Ovary (tissue), 3 donors: ENCODE measurements around the gene SUSD3.

Experiments used
- POLR2A ChIP-seq: fragments of 450-650 bp; IDR thresholded peaks from one replicate; pipeline ENCODE4 v1.6.1; 2017; ENCODE audit warnings: antibody characterized with exemption, mild to moderate bottlenecking, moderate library complexity
- TF ChIP-seq, protein P1 (sequence below), 3 donors: fragments of 450-650 bp in 2 of 3; fragments of 200-600 bp in 1 of 3; IDR thresholded peaks; one replicate each; pipeline versions ENCODE4 v1.5.1 to v1.8.0; 2016 to 2022; ENCODE audit warnings: antibody characterized with exemption in 3 of 3, mild to moderate bottlenecking in 1 of 3
- donor health status: DM: no; HTN: no; CAD: no.

DNA sequence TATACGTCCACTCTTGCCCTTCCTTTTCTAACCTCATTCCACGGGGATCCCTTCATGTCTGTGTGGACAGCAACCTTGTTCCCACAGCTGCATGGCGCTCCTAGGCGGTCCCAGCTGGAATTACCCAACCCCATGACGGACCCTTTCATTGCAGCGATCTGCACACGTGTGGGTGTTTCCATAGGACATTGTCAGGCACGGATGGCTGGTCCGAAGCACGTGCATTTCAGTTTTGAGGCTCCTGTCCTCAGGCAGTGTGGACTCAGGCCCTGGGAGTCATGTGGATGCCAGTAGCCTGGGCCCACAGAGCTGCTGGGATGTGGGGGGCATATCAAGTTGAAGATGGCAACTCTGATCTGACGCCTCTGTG, 52.5 kb downstream of the SUSD3 start:
- TF ChIP-seq, protein P1, sequence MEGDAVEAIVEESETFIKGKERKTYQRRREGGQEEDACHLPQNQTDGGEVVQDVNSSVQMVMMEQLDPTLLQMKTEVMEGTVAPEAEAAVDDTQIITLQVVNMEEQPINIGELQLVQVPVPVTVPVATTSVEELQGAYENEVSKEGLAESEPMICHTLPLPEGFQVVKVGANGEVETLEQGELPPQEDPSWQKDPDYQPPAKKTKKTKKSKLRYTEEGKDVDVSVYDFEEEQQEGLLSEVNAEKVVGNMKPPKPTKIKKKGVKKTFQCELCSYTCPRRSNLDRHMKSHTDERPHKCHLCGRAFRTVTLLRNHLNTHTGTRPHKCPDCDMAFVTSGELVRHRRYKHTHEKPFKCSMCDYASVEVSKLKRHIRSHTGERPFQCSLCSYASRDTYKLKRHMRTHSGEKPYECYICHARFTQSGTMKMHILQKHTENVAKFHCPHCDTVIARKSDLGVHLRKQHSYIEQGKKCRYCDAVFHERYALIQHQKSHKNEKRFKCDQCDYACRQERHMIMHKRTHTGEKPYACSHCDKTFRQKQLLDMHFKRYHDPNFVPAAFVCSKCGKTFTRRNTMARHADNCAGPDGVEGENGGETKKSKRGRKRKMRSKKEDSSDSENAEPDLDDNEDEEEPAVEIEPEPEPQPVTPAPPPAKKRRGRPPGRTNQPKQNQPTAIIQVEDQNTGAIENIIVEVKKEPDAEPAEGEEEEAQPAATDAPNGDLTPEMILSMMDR (IDR thresholded peaks at IDR 0.05): no peak
- no peak for TF ChIP-seq POLR2A
